HG03378 (cell line): ENCODE measurements around the gene ITPK1.

Experiments used
- ATAC-seq: cut with Tn5 transposase; IDR thresholded peaks from one replicate; pipeline ENCODE4 v1.9.1; 2021; ENCODE audit warnings: mild to moderate bottlenecking, moderate library complexity; ENCODE audit not compliant: unreplicated experiment

The ITPK1 gene

DNA sequence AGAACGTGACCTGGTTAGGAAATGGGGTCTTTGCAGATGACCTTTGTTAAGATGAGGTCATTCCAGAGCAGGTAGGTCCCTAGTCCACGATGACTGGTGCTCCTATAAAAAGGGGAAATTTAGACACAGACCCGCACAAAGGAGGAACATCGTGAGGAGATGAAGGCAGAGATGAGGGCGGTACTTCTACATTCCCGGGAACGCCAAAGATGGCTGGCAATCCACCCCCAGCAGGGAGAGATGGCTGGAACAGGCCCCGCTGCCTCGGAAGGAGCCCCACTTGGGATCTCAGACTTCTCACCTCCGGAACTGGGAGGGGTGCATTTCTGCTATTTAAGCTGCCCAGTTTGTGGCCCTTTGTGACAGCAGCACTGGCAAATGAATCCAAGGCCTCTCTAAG, 85.0 kb downstream of the ITPK1 start:
- no peak for ATAC-seq

DNA sequence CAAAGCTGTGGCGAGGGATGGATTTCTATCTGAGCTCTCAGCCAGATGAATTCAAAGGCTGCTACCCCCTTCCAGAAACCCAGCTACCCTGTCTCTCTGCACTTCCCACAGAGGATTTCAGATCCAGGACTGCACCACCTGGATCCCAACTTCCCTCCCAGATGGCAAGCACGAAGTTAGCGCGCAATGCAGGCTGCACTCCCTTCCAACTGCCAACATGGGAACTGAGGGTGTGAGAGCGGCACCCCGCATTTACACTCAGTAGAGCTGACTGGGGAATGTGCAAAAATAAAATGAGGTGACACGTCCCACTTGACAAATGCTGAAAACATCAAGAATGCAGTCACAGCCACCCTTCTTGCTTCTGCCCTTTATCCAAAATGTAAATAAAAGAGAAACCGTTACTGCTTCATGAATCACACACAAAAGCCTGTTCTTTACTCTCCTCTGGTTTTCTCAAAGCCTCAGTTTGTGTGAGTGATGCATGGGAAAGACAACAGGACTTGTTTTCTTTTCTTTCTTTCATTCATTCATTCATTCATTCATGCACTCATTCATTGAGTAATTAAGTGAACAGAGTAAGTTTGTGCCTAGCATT, 85.7 kb downstream of the ITPK1 start:
- ATAC-seq, result no peak

DNA sequence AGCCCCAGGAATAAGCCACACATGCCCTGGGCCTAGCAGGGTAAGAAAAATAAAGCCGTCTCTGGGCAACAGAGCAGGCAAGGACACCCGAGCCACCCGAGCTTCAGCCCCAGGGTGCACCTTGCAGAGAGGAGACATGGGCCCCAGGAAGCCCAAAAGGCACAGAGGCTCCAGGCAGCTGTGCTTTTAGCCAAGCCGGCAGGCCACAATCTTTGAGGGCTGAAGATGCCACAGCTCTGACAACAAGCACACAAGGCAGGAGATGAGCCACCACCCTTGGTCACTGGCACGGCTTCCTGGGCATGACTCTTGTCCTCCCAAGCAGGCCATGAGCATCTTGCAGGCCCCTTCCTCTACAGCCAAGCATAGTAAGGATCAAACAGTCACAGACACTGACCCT, 86.3 kb downstream of the ITPK1 start:
- ATAC-seq, result no peak

DNA sequence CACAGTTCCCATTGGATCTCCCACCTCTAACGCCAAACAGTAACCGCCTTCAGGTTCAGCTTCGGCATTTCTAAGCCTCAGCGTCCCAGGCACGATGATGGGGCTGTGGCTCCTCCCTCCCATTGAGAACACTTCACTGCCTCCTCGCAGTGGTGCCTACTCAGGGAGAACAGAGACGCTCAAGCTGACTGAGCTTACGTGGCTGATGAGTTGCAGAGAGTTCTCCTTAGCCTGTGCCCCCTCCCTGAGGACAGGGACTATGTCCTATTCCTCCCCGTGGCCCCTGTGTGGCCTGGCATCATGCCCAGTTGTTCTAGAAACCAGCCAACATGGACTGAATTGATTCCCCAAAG, 87.0 kb downstream of the ITPK1 start:
- no peak for ATAC-seq

DNA sequence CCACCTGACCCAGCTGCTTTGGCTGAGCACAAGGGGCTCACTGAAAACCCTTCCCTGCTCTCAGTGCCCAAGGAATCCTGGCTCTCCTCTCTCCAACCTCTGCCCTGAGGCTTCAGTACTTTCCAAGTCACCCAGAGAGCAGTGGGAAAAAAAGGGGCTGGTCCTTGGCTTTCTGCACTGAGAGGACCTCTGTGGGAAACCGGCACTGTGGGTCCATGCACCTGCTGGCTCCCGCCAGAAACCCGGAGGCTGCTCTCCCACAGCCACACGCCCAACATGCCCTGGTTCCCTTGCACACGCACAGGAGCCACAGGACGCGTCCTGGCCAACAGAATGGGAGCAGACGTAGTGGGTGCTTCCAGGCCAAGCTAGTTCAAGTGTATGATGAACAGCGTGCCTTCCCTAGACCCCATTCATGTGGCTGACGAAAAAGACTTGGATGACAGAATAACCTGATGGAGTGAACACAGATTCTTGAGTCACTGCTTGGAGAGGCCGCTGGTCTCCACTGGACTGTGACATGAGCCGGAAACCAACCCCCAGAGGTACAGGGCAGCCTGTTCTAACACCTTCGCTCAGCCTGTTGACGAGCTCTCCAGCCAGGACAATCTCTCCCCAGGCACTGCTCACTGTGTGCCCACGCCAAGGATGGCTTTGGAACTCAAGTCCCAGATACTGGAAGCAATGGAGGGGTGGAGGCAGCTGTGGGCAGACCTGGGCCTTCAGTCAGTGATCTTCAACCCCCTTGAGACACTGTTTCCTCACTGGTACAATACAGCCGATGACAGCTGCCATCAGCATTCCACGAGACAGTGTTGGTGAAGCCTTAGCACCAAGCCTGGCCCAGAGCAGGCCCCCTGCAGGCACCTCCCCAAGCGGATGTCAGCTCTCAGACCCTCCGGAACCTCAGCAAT, 87.7 kb downstream of the ITPK1 start:
- ATAC-seq, result no peak

DNA sequence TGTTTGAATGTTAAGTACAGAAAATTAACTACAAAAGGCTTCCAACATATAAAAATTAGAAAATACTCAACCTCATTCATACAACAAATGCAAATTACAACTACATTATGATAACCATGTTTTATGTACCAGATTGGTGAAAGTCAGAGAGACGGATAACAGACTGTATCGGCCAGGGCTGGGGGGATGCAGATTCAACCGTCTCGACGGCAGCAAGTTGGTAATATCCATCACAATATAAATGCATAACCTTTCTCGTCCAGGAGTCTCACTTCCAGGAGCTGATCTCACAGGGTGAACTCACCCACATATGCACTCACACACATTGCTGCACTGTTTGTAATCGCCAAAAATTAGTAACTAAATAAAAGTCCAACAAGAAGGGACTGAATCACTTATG, 89.4 kb downstream of the ITPK1 start:
- ATAC-seq, result no peak

DNA sequence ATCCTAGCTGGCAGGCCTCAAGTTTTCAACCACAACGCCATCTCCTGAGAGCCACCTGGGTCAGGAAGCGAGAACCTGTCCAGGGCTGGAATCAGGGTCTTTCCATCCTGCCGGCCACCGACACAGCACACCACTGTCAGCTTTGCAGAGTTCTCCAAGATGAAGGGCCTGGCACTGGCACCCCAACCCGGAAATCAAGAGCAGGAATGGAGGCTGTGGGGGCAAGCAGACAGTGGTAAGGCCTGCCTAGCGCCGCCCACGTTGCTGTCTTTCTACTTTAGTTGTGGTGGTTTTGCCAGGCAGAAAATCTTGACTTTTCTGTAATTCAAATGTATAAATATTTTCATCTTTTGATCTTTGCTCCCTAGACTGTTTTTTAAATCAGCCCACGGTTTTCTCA, 90.7 kb downstream of the ITPK1 start:
- ATAC-seq, result no peak

DNA sequence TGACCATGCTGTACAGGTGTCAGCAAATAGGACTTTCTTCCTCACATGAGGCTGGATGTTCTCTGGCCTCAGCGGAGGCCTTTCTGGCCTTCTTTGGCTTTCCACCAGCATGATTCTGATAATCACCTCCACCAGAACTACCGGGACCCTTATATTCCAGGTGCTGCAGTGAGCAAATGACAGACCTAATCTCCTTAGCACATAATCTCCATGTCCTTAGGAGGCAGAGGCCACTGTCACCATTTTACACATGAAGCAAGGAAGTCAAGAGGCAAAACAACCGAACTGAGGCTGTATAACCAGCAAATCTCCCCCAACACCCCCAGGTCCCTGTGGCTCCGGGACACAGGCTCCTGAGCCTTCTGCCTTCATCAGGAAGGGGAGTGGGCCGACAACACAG, 91.2 kb downstream of the ITPK1 start:
- ATAC-seq, result no peak

DNA sequence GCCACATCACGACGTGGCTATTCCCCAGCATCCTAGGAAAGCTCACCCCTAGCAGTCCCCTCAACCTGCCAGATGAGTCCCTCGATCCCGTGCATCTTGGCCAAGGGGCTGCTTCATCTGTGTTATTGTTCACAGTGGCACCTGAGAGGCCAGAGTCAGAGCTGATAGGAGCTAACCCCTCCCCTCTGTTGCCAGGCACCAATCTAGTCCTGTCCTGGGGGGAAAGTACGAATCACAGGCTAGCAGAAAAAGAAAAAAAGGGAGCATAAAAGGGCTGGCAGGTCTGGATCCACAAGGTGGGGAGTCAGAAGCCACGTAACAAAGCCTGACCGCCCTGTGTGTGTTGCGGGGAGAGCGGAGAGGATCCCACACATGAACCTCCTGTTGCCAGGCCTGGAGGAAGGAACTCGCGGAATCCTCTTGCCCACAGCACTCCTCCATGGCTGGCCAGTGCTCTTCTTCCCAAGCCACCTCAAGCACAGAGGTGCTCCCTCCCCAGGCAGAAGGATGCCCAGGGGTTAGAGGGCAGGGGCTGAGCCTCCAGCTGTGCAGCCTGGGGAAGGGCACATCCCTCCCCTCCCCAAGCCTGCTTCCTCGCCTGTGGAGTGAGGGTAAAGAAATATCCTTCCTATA, 91.8 kb downstream of the ITPK1 start:
- ATAC-seq, result no peak

DNA sequence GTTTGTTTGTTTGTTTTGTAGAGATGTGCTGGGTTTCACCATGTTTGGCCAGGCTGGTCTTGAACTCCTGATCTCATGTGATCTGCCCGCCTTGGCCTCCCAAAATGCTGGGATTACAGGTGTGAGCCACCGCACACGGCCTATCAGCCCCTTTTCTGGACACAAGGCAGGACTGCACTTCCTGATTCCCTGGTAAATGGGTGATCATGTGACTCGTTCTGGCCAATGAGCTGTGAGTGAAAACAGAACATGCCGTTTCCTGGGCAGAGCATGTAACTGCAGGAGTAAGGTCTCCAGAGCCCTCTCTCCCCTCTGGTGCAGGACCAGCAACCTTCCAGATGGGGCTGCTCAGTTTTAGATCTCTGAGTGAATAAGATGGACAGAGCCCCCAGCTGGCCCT, 92.7 kb downstream of the ITPK1 start:
- no peak for ATAC-seq

DNA sequence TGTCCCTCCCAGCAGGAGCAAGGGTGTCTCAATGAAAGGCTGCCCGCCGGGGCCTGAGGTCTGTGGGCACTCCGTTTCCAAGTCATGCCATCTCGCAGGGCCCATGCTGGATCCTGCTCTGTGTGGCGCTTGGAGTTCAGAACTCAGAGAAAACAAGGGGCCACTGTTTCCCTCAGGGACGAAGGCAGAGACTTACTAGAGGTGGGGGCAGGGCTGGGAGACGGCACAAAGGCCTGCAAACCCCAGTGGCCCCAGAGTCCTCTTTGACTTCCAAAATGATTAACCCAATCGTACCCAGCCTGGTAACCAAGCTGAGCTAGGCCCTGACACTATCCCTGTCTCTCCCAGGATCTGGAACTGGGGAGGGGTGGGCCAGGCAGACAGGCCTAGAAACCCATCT, 95.8 kb downstream of the ITPK1 start:
- no peak for ATAC-seq

DNA sequence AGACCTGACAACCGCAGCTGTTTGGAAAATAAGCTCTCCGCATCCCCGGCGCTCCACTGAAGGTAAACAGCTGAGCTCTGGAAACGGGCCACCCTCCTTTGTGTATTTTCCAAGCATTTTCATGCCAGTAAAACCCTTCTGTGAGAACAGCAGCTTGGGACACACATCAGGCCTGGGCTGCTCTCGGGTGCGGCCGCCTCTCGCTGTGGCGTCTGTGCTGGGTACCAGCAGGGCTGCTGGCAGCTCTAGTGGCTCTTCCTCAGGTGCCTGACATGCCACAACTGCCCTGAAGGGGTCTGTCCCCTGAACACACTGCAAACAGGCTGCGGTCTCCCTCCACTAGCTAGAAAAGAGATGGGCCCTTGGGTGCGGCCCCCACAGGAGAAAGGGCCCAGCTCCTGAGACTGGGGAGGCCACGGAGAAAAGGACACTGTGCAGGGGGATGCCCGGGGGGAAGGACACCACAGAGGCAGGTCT, 96.3 kb downstream of the ITPK1 start:
- no peak for ATAC-seq

DNA sequence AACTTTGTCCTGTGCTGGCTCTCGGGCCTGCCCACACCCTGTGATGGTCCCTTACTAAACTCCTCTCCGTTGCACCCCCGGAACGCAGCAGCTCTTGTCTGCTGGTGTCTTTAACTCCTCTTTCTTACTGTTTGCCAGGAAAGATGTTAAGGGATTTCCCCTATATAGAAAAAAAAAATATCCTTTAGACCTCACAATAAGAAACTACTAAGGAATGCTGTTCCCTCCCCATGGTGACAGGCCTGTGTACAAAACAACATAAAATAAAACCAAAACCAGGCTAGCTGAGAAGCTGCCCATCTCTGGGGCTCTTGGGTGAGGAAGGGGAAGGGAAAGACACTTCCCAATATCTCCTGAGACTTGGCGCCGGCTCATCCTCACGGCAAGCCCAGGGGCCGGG, 97.4 kb downstream of the ITPK1 start:
- ATAC-seq, result no peak

DNA sequence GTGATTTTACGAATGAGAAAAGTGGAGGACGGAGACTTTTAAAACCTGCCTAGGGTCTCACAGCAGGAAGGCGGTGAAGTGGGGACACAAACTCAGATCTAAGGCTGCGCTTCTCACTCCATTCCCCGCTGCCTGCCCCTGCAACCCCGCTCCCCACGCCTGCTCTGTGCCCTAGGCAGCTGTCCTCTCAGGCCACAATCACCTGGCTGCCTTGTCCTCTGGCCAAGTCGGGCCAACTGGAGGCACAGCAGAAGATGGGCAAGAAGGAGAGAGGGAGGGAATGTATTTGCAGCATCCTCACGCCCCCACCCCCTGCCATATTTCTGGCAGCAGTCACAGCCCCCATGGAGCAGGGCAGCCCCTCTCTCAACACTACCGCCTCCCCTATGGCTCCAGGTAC, 97.8 kb downstream of the ITPK1 start:
- ATAC-seq, result no peak

DNA sequence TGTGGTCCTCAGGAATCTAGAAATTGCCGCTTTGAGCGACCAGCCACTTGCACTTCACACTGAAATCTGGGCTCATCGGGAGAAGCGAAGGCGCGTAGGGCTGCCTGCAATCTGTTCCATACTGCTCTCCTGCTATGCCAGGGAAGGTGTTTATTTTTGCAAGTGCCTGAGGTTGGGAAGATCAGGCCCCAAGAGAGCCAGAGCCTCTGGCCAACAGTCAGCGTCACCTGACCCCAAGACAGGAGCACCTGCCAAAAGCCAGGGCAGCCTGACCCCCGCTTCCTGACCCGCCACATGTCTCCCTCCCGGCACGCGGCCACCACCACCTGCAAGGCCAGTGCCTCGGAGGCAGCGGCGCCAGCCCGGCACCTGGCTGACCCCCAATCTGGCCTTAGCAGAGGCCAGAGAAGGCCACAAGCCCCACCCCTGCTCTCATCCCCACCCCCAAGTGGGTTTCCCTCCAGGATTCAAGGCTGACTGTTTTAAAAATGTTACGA, 98.4 kb downstream of the ITPK1 start:
- ATAC-seq, result no peak

DNA sequence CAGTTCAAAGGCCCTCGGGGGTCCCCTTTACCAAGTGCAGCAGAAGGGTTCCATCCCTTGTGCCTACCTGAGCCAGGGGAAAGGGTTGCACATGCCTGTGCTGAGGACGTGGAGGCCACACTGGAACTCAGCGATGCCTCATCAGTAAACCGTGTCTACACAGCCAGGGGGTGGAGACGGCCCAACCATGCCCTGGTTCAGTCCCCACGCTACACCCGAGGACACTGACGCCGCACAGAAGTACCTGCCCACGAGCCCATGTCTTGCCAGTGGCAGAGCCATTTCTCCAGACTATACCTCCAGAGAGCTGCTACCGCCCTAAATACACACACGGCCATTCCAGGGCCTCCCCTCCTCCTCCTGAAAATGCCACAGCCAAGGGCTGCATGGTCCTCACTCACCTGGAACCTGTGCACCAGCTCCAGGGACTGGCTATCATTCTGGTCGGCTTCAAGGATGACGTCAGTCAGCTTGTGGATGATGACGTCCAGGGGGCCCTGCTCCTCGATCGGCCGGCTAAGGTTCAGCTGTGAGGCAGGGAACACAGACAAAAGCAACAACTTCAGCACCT, 99.4 kb downstream of the ITPK1 start:
- ATAC-seq, result no peak

DNA sequence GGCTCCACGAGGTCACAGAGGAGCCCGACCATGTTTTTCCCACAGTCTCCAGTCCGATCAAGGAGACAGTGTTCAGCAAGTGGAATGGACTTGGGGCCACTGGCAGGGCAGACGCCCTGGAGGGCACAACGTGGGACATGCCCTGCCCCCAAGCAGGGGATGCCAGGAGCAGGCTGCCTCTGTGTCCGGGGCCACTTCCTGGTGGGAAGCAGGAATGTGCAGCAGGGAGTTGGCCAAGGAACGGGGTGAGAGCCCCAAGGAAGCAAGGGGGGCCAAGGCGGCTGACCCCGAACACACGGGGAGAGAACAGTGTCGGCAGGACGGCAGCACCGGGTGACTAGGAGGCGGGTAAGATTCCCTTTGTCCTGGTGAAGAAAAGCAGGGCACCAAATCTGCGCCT, 100.2 kb downstream of the ITPK1 start:
- ATAC-seq, result no peak

DNA sequence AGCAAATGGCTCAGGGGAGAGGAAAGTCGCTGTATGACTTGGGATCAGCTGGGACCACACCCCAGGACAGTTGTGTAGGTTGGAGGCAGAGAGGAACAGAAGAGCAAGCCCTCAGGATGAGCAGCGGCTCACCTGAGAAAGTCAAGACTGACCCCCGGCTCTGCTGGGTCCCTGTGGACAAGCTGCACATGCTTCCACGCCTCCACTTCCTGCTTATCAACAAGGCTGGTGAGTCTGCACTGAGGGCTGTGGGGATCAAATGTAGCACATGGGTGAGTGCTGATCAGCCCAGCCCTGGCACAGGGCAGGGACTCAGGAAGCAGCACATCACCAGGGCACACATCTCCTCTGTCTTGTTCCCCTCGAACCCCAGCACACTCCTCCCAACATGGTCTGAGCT, 100.7 kb downstream of the ITPK1 start:
- no peak for ATAC-seq

DNA sequence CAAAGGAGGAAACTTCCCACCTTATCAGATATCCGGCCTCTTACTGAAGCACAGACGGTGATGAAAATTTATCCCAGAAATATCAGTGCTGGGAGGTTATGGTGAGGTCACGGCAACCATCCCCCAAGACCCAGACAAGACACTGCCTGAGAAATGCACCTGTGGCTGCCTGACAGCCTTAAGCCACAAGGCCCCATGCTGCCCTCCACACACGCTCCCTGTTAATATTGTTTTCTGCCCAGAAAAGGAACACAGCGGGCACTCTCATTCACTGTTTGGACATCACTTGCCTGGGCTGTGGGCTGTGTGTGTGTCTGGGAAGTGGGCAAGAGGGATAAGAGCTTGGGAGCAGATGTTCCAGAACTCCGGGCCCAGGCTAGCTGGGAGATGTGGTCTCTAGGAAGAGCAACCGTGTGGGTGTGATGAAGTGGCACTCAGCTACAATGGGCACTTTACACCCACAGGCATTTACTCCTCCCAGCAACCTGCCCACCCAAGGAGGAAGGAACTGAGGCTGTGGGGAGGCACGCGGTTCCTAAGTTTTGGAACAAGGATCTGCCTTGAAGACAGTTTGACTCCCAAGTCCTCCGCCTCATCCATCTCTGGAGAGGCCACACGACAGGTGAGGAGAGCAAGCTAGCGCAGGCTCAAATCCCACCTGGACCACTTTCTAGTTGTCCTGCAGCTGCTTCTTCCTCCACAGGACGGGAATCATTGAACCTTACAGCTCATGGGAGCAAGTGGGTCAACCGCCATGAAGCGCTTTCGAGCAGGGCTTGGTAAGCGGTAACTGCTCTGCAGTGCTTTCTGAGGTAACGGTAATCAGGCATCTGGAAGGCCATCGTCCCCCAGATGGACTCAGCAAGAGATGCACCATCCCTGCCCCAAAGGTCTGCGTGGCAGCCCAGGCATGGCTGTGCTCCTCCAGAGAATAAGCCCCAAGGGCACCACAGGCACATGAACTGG, 101.4 kb downstream of the ITPK1 start:
- no peak for ATAC-seq

DNA sequence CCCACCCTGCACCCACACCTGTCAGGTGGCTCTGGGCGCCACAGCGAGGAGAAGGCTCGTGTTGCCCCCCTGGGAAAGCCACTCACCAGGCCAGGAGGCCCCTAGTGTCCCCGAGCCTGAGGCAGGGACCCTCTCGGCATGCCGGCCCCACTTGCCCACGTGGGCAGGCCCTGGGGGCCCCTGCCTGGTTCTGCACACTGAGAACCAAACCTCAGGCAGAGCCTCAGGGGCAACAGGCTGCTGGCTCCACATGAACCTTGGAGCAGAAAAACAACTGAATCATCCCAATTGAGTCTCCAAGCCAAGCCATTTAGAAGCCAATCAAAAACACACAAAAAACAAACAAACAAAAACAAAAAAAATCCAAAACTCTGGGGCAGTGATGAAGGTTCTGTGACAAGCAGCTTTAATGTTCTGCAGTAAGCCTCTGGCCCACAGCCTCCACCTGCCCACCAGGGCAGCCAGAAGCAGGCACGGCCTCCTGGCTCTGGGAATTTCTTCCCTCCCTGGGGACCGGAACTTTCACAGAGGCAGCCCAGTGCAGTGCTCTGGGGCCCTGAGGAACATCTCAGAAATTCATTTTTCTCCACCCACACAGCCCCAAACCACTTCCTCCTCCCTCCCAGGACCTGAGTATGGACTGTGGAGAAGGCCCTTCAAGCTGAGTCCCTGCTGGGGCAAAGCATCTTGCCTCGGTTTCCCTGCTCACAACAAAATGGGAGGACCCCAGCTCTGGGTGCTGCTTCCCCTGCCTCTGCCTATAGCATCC, 102.6 kb downstream of the ITPK1 start:
- ATAC-seq, result no peak
